ENCODE results near the gene FHIT. TPM values are rescaled to one million over a fixed set of nuclear protein-coding genes. Genes with fewer than 3 reads are reported as not detected.

Gene FHIT
- total RNA-seq, 4 donors from 2014 or later, result 5.0 to 15.3 (median 8.3) TPM

GRCh38 chr3:61288446-61288845, 37.2 kb upstream of the FHIT start:
- TF ChIP-seq CTCF (IDR thresholded peaks at IDR 0.05) (no peak), POLR2A (IDR thresholded peaks at IDR 0.05) (no peak)
- 85 to 87% methylated on average over 5 of the region's 5 CpGs for WGBS, 2 donors
- intact Hi-C loops (cut with DNase I; ENCODE audit: low total_unique reads), result no loop called here
- no peak for DNase-seq (ENCODE audit: low spot score in 2 of 2)
- no peak overlapping the region for H3K4me3 ChIP-seq (ENCODE audit: low read depth, poor library complexity, severe bottlenecking)

- intact Hi-C loops (cut with DNase I; ENCODE audit: low total_unique reads), result no loop called here
- H3K4me3 ChIP-seq (ENCODE audit: low read depth, poor library complexity, severe bottlenecking), result no peak overlapping the region
- DNase-seq (ENCODE audit: low spot score in 2 of 2), result no peak
- TF ChIP-seq CTCF (IDR thresholded peaks at IDR 0.05) (no peak), POLR2A (IDR thresholded peaks at IDR 0.05) (no peak)
Observed at GRCh38 chr3:61283876-61284275, 32.6 kb upstream of the FHIT start.

GRCh38 chr3:61278713-61279112, 27.5 kb upstream of the FHIT start:
- WGBS, 2 donors, result 84 to 100% methylated on average over 2 of the region's 2 CpGs
- intact Hi-C loops (cut with DNase I; ENCODE audit: low total_unique reads), result no loop called here
- TF ChIP-seq POLR2A (IDR thresholded peaks at IDR 0.05) (no peak), CTCF (IDR thresholded peaks at IDR 0.05) (no peak)
- no peak for DNase-seq (ENCODE audit: low spot score in 2 of 2)
- H3K4me3 ChIP-seq (ENCODE audit: low read depth, poor library complexity, severe bottlenecking), result no peak overlapping the region

- no peak overlapping the region for H3K4me3 ChIP-seq (ENCODE audit: low read depth, poor library complexity, severe bottlenecking)
- intact Hi-C loops (cut with DNase I; ENCODE audit: low total_unique reads), result no loop called here
- DNase-seq (ENCODE audit: low spot score in 2 of 2), result no peak
- TF ChIP-seq CTCF (IDR thresholded peaks at IDR 0.05) (no peak), POLR2A (IDR thresholded peaks at IDR 0.05) (no peak)
- WGBS, 2 donors, result 83 to 90% methylated on average over 2 of the region's 2 CpGs
Observed at GRCh38 chr3:61277411-61277810, 26.2 kb upstream of the FHIT start.

- TF ChIP-seq CTCF (IDR thresholded peaks at IDR 0.05) (no peak), POLR2A (IDR thresholded peaks at IDR 0.05) (no peak)
- intact Hi-C loops (cut with DNase I; ENCODE audit: low total_unique reads), result no loop called here
- H3K4me3 ChIP-seq (ENCODE audit: low read depth, poor library complexity, severe bottlenecking), result no peak overlapping the region
- DNase-seq (ENCODE audit: low spot score in 2 of 2), result no peak
- 78 to 92% methylated on average over 6 of the region's 6 CpGs for WGBS, 2 donors
Observed at GRCh38 chr3:61269435-61269834, 18.2 kb upstream of the FHIT start.

GRCh38 chr3:61268644-61269043, 17.4 kb upstream of the FHIT start:
- intact Hi-C loops (cut with DNase I; ENCODE audit: low total_unique reads), result no loop called here
- TF ChIP-seq CTCF (IDR thresholded peaks at IDR 0.05) (no peak), POLR2A (IDR thresholded peaks at IDR 0.05) (no peak)
- no peak for DNase-seq (ENCODE audit: low spot score in 2 of 2)
- no peak overlapping the region for H3K4me3 ChIP-seq (ENCODE audit: low read depth, poor library complexity, severe bottlenecking)
- WGBS, 2 donors, result 42 to 81% methylated on average over 2 of the region's 2 CpGs
